A549 (cell line): ENCODE data around the gene CEBPB. TPM values are rescaled to one million over a fixed set of nuclear protein-coding genes. Genes with fewer than 3 reads are reported as not detected.

Experiments used
- ATAC-seq, 2 experiments: fragments of 200-7000 bp in 1 of 2; fragments of >200 bp in 1 of 2; cut with Nextera tagmentation in 1 of 2; cut with Tn5 transposase in 1 of 2; 3 replicates each; pipeline versions ENCODE4 v1.8.0 to v1.9.1; 2018 to 2020; ENCODE audit warnings: mild to moderate bottlenecking in 1 of 2, moderate library complexity in 1 of 2
- CTCF ChIA-PET: fragments of 300-600 bp; sonication (Branson Sonifier 250); formaldehyde crosslinking; extraction: SDS; loops from one replicate; lab custom pipeline; 2021; ENCODE audit warnings: antibody characterized with exemption, inconsistent platforms; lab: Yijun Ruan, JAX
- POLR2A ChIA-PET: fragments of 350-600 bp; formaldehyde crosslinking; extraction: SDS; loops from one replicate; lab custom pipeline; 2021; ENCODE audit warnings: antibody characterized with exemption, inconsistent platforms; lab: Yijun Ruan, JAX
- DNase-seq, 2 experiments: peaks; one replicate each; pipeline versions ENCODE4 v3.0.0 to v3.0.0-alpha.2; 2011 to 2016; ENCODE audit warnings: low read depth in 1 of 2, low spot score in 1 of 2
- FAIRE-seq: peaks from 2 replicates; lab custom pipeline; 2011; peaks lifted over from hg19 to GRCh38; lab: Jason Lieb, UNC
- H3K27ac ChIP-seq, 2 experiments: fragments of >200 bp; sonication (Bioruptor Twin); formaldehyde crosslinking; 3 replicates each; pipeline ENCODE4 v1.5.1; 2016 to 2017
- H3K4me1 ChIP-seq: fragments of >200 bp; sonication (Bioruptor Twin); formaldehyde crosslinking; 3 replicates; pipeline ENCODE4 v1.6.1; 2016
- H3K4me2 ChIP-seq: fragments of >200 bp; sonication (Bioruptor Twin); formaldehyde crosslinking; 3 replicates; pipeline ENCODE4 v1.6.1; 2016
- H3K4me3 ChIP-seq: fragments of >200 bp; sonication (Bioruptor Twin); formaldehyde crosslinking; 3 replicates; pipeline ENCODE4 v1.5.1; 2016
- H3K9me3 ChIP-seq: fragments of >200 bp; sonication (Bioruptor Twin); formaldehyde crosslinking; 3 replicates; pipeline ENCODE4 v1.6.1; 2016
- BCL3 ChIP-seq: fragments of >200 bp; sonication (Bioruptor Twin); formaldehyde crosslinking; IDR thresholded peaks from 3 replicates; pipeline ENCODE4 v1.6.1; 2016
- HEYL ChIP-seq: fragments of 250-450 bp; sonication (Bioruptor Pico); IDR thresholded peaks from 2 replicates; pipeline ENCODE4 v1.8.0; 2021; ENCODE audit warnings: mild to moderate bottlenecking, moderate library complexity
- HOXA7 ChIP-seq: fragments of 250-450 bp; sonication (Bioruptor Pico); IDR thresholded peaks from 2 replicates; pipeline ENCODE4 v1.5.0; 2020; ENCODE audit warnings: mild to moderate bottlenecking, moderate library complexity
- HOXB13 ChIP-seq: fragments of 250-450 bp; sonication (Bioruptor Pico); IDR thresholded peaks from 2 replicates; pipeline ENCODE4 v1.5.0; 2020; ENCODE audit warnings: low read depth, mild to moderate bottlenecking, moderate library complexity
- JUN ChIP-seq, 2 experiments: fragments of >200 bp; sonication (Bioruptor Twin); formaldehyde crosslinking; IDR thresholded peaks; 2 replicates in 1 of 2; 3 replicates in 1 of 2; pipeline ENCODE4 v1.6.1; 2016 to 2017
- KDM1A ChIP-seq: fragments of 200-600 bp; sonication (generic); IDR thresholded peaks from 2 replicates; pipeline ENCODE4 v1.6.1; 2016; ENCODE audit warnings: low read depth, mild to moderate bottlenecking
- KDM5A ChIP-seq: fragments of 200-600 bp; sonication (generic); IDR thresholded peaks from 2 replicates; pipeline ENCODE4 v1.6.1; 2016; ENCODE audit warnings: antibody characterized with exemption, mild to moderate bottlenecking
- MAFK ChIP-seq: fragments of 450-650 bp; IDR thresholded peaks from 2 replicates; pipeline ENCODE4 v1.6.1; 2014; ENCODE audit not compliant: partially characterized antibody
- NFE2L2 ChIP-seq: fragments of 150-350 bp; conservative IDR thresholded peaks from 2 replicates; pipeline ENCODE4 v1.6.1; 2014; ENCODE audit warnings: low read length
- NR3C1 ChIP-seq: fragments of >200 bp; sonication (Bioruptor Twin); formaldehyde crosslinking; IDR thresholded peaks from 3 replicates; pipeline ENCODE4 v1.6.1; 2017
- POLR2A ChIP-seq: IDR thresholded peaks from 2 replicates; pipeline ENCODE4 v1.6.1; 2012; ENCODE audit warnings: mild to moderate bottlenecking, low read length
- POLR2AphosphoS2 ChIP-seq: conservative IDR thresholded peaks from 2 replicates; pipeline ENCODE4 v1.6.1; 2012; ENCODE audit warnings: low read length, improper control_type of control experiment, inconsistent platforms
- RAD21 ChIP-seq, 2 experiments: fragments of >200 bp in 1 of 2; sonication (Bioruptor Twin) in 1 of 2; formaldehyde crosslinking in 1 of 2; IDR thresholded peaks in 1 of 2; conservative IDR thresholded peaks in 1 of 2; 2 replicates in 1 of 2; 3 replicates in 1 of 2; pipeline ENCODE4 v1.6.1; 2012 to 2018; ENCODE audit warnings: inconsistent platforms in 1 of 2
- RCOR1 ChIP-seq: fragments of 150-350 bp; IDR thresholded peaks from 2 replicates; pipeline ENCODE4 v1.6.1; 2014; ENCODE audit warnings: antibody characterized with exemption, low read length, low read depth
- RFX5 ChIP-seq: fragments of 450-650 bp; IDR thresholded peaks from 2 replicates; pipeline ENCODE4 v1.7.1; 2014; ENCODE audit warnings: antibody characterized with exemption, mild to moderate bottlenecking, moderate library complexity
- RNF2 ChIP-seq: fragments of 200-600 bp; sonication (generic); IDR thresholded peaks from 2 replicates; pipeline ENCODE4 v1.6.1; 2016; ENCODE audit warnings: low read depth, mild to moderate bottlenecking, antibody characterized with exemption, moderate library complexity, borderline replicate concordance
- TFCP2L1 ChIP-seq: fragments of 250-450 bp; sonication (Bioruptor Pico); IDR thresholded peaks from 2 replicates; pipeline ENCODE4 v1.5.0; 2021; ENCODE audit warnings: mild to moderate bottlenecking
- TP53 ChIP-seq: fragments of 250-450 bp; sonication (Bioruptor Pico); IDR thresholded peaks from 2 replicates; pipeline ENCODE4 v1.5.0; 2021; ENCODE audit warnings: mild to moderate bottlenecking, moderate library complexity
- ZFP36 ChIP-seq: fragments of 450-650 bp; IDR thresholded peaks from 2 replicates; pipeline ENCODE4 v1.6.1; 2014; ENCODE audit warnings: borderline replicate concordance; ENCODE audit not compliant: partially characterized antibody
- ZSCAN20 ChIP-seq: fragments of 250-450 bp; sonication (Bioruptor Pico); IDR thresholded peaks from 2 replicates; pipeline ENCODE4 v1.8.0; 2022; ENCODE audit warnings: mild to moderate bottlenecking, moderate library complexity
- WGBS: methylation state at CpG from one replicate; pipeline ENCODE4 v1.1.6; 2017; ENCODE audit errors: missing lambda C conversion rate; 5-methylcytosine and 5-hydroxymethylcytosine counted together
- polyA plus RNA-seq, 4 experiments: library from polyadenylated mRNA; depleted of rRNA in 3 of 4; stranded (reverse); fragments of >200 nt; fragmentation: RNase III in 1 of 4; extraction: RNeasy Plus Mini Kit Qiagen cat#74134 plus additional on column Dnase treatment in 1 of 4; gene quantifications; 2 replicates in 3 of 4; 3 replicates in 1 of 4; pipeline ENCODE4 v1.2.3, GENCODE V29; 2011 to 2017

Gene CEBPB
- polyA plus RNA-seq, 2 of the 4 experiments (the other 2 are of a cell fraction) = 45.4 to 74.0 TPM

GRCh38 chr20:50149481-50150254, 41.0 kb upstream of the CEBPB start (continued):
- no peak for TF ChIP-seq BCL3
- TF ChIP-seq RFX5 = no peak
- TF ChIP-seq HEYL (CRISPR knock-in tag) = no peak

- 84% methylated on average over 10 of the region's 10 CpGs for WGBS
- DNase-seq = no peak
- CTCF ChIA-PET = interaction anchor here (0.6 to 9.3 kb wide), 10 partner anchors 9 to 38 kb away, joined by 3 to 161 read pairs (median 12); partner anchors contain the start of gene UBE2V1
- Histone ChIP-seq H3K27ac (peak overlapping the region; percentile 28 to 95; a peak in 5 of 6 replicates), H3K9me3 (no peaks in the 10 kb centered on the region), H3K4me2 (peak overlapping the region; percentile 99), H3K4me1 (peaks cover 50% of the 10 kb centered on the region), H3K4me3 (no peak overlapping the region)
- no peak for FAIRE-seq
- POLR2A ChIA-PET = no interaction called here
- ATAC-seq = no peak
- TF ChIP-seq RNF2 (no peak), MAFK (no peak), POLR2A (no peak), ZSCAN20 (no peak), NFE2L2 (no peak), RCOR1 (no peak), TFCP2L1 (no peak), ZFP36 (no peak), POLR2AphosphoS2 (no peak), JUN (IDR thresholded peaks at IDR 0.05) (no peak), NR3C1 (no peak), HOXB13 (CRISPR knock-in tag) (no peak), TP53 (no peak), KDM5A (no peak), KDM1A (no peak)
Observed at GRCh38 chr20:50151034-50151743, 39.4 kb upstream of the CEBPB start.

- Histone ChIP-seq H3K4me3 (peak overlapping the region; percentile 100), H3K27ac (peak overlapping the region; percentile 95 to 99), H3K4me1 (peaks cover 39% of the 10 kb centered on the region), H3K4me2 (peak overlapping the region; percentile 99), H3K9me3 (no peaks in the 10 kb centered on the region)
- WGBS = 19% methylated on average over 4 of the region's 4 CpGs
- POLR2A ChIA-PET = interaction anchor here (1.1 to 3.0 kb wide), 6 partner anchors 8 to 37 kb away, joined by 3 to 48 read pairs (median 10); no protein-coding TSS in a partner anchor
- no peak; a peak in 1 of 6 replicates for ATAC-seq
- no peak for DNase-seq
- TF ChIP-seq RNF2 (no peak), RAD21 (conservative IDR thresholded peaks at IDR 0.05 in 1 of 2, IDR thresholded peaks at IDR 0.05 in 1 of 2) (peak in 1 of 2 experiments; percentile 26; a peak in 2 of 5 replicates), KDM5A (no peak), HOXA7 (CRISPR knock-in tag) (no peak)
- CTCF ChIA-PET = interaction anchor here (0.6 to 9.3 kb wide), 13 partner anchors 8 to 350 kb away, joined by 3 to 161 read pairs (median 10); no protein-coding TSS in a partner anchor
- FAIRE-seq = no peak
Observed at GRCh38 chr20:50152394-50153152, 38.1 kb upstream of the CEBPB start.
